Retinal pigment epithelial cell (primary cell): ENCODE measurements around the gene VPS25.

Experiments
- DNase-seq: peaks from one replicate; pipeline ENCODE4 v3.0.0-alpha.2; 2010; ENCODE audit warnings: low read depth
- H3K4me3 ChIP-seq: 2 replicates; pipeline ENCODE4 v1.5.1; 2011; ENCODE audit warnings: mild to moderate bottlenecking, low read length, control low read depth, moderate library complexity
- TF ChIP-seq, protein P1 (sequence below): conservative IDR thresholded peaks from 2 replicates; pipeline ENCODE4 v1.5.1; 2011; ENCODE audit warnings: low read depth, low read length, control low read depth, inconsistent platforms

Gene VPS25

GRCh38 chr17:42809250-42809649 is 36.0 kb downstream of the VPS25 start:
- no peak overlapping the region for H3K4me3 ChIP-seq
- TF ChIP-seq, protein P1, sequence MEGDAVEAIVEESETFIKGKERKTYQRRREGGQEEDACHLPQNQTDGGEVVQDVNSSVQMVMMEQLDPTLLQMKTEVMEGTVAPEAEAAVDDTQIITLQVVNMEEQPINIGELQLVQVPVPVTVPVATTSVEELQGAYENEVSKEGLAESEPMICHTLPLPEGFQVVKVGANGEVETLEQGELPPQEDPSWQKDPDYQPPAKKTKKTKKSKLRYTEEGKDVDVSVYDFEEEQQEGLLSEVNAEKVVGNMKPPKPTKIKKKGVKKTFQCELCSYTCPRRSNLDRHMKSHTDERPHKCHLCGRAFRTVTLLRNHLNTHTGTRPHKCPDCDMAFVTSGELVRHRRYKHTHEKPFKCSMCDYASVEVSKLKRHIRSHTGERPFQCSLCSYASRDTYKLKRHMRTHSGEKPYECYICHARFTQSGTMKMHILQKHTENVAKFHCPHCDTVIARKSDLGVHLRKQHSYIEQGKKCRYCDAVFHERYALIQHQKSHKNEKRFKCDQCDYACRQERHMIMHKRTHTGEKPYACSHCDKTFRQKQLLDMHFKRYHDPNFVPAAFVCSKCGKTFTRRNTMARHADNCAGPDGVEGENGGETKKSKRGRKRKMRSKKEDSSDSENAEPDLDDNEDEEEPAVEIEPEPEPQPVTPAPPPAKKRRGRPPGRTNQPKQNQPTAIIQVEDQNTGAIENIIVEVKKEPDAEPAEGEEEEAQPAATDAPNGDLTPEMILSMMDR: no peak
- DNase-seq: no peak

GRCh38 chr17:42814633-42815399 is 41.6 kb downstream of the VPS25 start:
- H3K4me3 ChIP-seq: no peak overlapping the region
- DNase-seq: no peak
- TF ChIP-seq, protein P1: no peak

GRCh38 chr17:42817866-42818265 is 44.6 kb downstream of the VPS25 start:
- DNase-seq: no peak
- H3K4me3 ChIP-seq: no peak overlapping the region
- TF ChIP-seq, protein P1: no peak

DNA sequence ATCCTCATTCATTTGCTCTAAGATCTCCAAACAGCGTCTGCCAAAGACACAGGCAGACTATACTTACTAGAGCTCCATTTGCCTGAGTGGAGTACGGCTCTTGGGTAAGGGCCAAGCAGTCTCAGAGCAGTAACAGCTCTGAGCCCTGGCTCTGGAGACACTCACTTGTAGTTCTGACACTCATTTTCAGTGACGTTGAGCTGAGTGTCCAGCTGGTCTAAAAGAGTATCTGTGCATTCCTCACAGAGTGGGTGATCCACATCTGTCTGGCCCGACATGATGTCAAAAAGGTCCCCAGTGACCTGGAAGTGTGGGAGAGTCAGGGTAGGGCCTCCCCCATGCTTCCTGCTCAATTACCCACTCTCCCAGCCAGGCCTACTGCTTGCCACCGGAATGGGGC is 45.1 kb downstream of the VPS25 start:
- H3K4me3 ChIP-seq: no peak overlapping the region
- no peak for DNase-seq
- TF ChIP-seq, protein P1: no peak

DNA sequence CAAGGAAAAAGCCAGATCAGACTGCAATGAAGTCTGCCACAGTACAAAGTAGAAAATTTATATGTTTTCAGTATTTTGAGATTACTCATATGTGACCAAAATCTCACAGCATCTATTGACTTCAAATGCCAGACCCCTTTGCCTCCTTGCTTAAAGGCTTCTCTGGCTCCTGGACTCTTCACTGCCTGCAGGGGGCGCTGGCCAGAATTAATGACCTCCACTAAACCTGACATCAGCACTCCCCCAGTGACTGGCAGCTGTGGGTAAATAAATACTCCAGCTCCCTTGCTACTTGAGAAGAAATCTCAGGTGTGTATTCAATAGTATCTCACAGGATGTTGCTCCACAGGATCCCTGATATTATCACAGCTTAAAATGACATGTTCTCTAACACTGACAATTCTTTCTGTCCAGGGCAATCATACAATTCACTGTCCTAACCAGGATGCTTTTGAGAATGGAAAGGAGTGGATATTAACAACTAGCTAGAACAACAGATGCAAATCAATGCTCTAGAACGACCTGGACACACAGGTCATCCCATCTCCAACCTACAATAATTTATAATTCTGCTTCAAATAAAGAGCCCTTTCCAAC is 46.8 kb downstream of the VPS25 start:
- DNase-seq: no peak
- TF ChIP-seq, protein P1: peak; percentile 90
- no peak overlapping the region for H3K4me3 ChIP-seq

GRCh38 chr17:42821176-42821575 is 47.9 kb downstream of the VPS25 start:
- H3K4me3 ChIP-seq: no peak overlapping the region
- TF ChIP-seq, protein P1: no peak
- DNase-seq: no peak

GRCh38 chr17:42827472-42827871 is 54.2 kb downstream of the VPS25 start:
- no peak for DNase-seq
- H3K4me3 ChIP-seq: no peak overlapping the region
- TF ChIP-seq, protein P1: no peak
